Adrenal gland (tissue), 12 donors: Measurements from ENCODE around the gene PTPN5. TPM values are rescaled to one million over a fixed set of nuclear protein-coding genes. Genes with fewer than 3 reads are reported as not detected.
"Not testable (repeated sequence)": the region's sequence is repeated elsewhere in the genome, so short reads cannot be mapped to it uniquely, and the experiment has no call there.

Experiments
- DNase-seq, 7 donors: peaks; one replicate each; pipeline ENCODE4 v3.0.0-alpha.2; 2019 to 2020
- H3K27ac ChIP-seq, 5 donors: fragments of 200-600 bp; sonication (generic) in 4 of 5; 1 replicate in 3 of 5; 2 replicates in 2 of 5; pipeline versions ENCODE4 v1.5.1 to v1.8.0; 2016 to 2020; ENCODE audit warnings: mild to moderate bottlenecking in 1 of 5
- H3K27me3 ChIP-seq: fragments of 200-600 bp; 2 replicates; pipeline ENCODE4 v1.8.0; 2021
- H3K36me3 ChIP-seq, 2 donors: fragments of 200-600 bp; replicated peaks in 1 of 2; 1 replicate in 1 of 2; 2 replicates in 1 of 2; pipeline versions ENCODE4 v1.5.1 to v1.8.0; 2018 to 2022
- H3K4me1 ChIP-seq, 2 donors: fragments of 200-600 bp; replicated peaks in 1 of 2; 1 replicate in 1 of 2; 2 replicates in 1 of 2; pipeline versions ENCODE4 v1.5.1 to v1.8.0; 2018 to 2021
- H3K4me3 ChIP-seq, 4 donors: fragments of 200-600 bp; sonication (generic) in 3 of 4; one replicate each; pipeline ENCODE4 v1.5.1; 2016 to 2018
- H3K9me3 ChIP-seq, 3 donors: fragments of 200-600 bp; sonication (generic) in 1 of 3; replicated peaks in 1 of 3; 1 replicate in 2 of 3; 2 replicates in 1 of 3; pipeline versions ENCODE4 v1.5.1 to v1.8.0; 2016 to 2021
- POLR2A ChIP-seq, 2 donors: fragments of 450-650 bp; IDR thresholded peaks; one replicate each; pipeline ENCODE4 v1.6.1; 2017; ENCODE audit warnings: antibody characterized with exemption in 2 of 2, mild to moderate bottlenecking in 2 of 2, moderate library complexity in 1 of 2
- WGBS, 4 donors: extraction: QIAGEN DNeasy Blood & Tissue Kit in 2 of 4; methylation state at CpG; one replicate each; pipeline versions ENCODE4 v1.1.5 to v1.1.7; 2013 to 2017; 5-methylcytosine and 5-hydroxymethylcytosine counted together
- intact Hi-C, 2 donors: fragments of 100-400 bp; cut with DNase I; formaldehyde crosslinking; loops; one replicate each; pipeline versions ENCODE4 v1.14.1 to v1.15.0; 2022 to 2023
- polyA plus RNA-seq, 3 donors: library from polyadenylated mRNA; stranded (reverse); fragments of 200-250 nt in 2 of 3; fragments of 350-450 nt in 1 of 3; fragmentation: Illumina TruSeq in 1 of 3; extraction: RNeasy Lipid Tissue Mini Kit (QIAGEN cat#74804) in 1 of 3; gene quantifications; one replicate each; pipeline ENCODE4 v1.2.3, GENCODE V29; 2013 to 2014
- total RNA-seq, 9 donors: library from RNA; depleted of rRNA in 4 of 9; stranded (reverse); fragments of >200 nt in 4 of 9; fragments of 120-200 nt in 1 of 9; fragmentation: NEBNext Ultra II Directional in 1 of 9; extraction: Animal tissue kit (Norgen Biotek cat#: 25700) in 1 of 9; gene quantifications; one replicate each; pipeline versions ENCODE4 v1.1.0 to v1.2.4, GENCODE V29; 2013 to 2023
- TF ChIP-seq, protein P1 (sequence below), 6 experiments: fragments of 450-650 bp in 4 of 6; fragments of 200-600 bp in 2 of 6; sonication (generic) in 1 of 6; IDR thresholded peaks; 1 replicate in 5 of 6; 2 replicates in 1 of 6; pipeline versions ENCODE4 v1.5.1 to v1.8.0; 2016 to 2021; ENCODE audit warnings: antibody characterized with exemption in 6 of 6, mild to moderate bottlenecking in 2 of 6, moderate library complexity in 1 of 6
- donor health status: healthy with polysubstance abuse.
- donor health status: Bipolar disorder and iron deficiency.
- donor health status: DM: yes; HTN: yes; CAD: no.
- donor health status: DM: no; HTN: no; CAD: no.
- donor health status: DM: no; HTN: no; CAD: no.
- donor health status: DM: yes; HTN: yes; CAD: no.

Gene PTPN5
- total and polyA plus RNA-seq, 12 donors = 0.06 to 1.3 (median 0.28) TPM; not detected in 2

DNA sequence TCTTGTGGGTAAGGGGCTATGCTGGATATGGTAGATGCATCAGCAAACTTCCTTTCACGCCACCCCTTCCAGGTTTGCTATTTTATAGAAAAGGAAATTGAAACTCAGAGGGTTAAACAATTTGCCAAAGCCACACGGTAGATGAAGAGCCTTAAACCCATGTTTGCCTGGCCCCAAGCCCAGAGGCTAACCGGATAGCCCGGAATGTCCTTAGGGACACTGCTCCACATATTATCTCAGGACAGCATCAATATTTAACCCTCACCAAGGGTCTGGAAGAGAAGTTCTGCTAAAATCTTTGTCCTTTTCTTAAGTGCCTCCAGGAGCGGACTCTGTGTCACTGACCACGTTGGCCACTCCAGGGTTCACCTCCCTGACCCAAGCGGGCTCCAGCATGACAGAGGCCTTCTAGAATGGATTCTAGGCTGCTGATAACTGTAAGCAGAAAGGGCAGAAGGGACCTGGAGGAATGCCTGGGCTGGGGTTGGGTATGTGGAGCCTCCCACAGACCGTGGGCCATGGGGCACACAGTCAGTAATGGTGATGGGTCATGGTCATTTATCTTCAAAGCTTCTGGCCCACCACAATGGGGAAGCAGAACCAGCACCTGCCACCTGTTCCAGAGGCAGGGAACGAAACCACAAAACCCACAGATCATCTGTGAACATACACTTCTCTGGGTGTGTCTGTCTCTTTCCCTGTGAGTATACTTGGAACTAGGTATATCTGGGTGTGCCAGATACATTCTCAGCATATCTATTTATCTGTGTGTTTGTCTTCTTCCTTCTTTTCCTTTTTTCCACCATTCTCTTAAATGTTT, 98.4 kb downstream of the PTPN5 start:
- H3K9me3 ChIP-seq = no peaks in the 10 kb centered on the region
- H3K36me3 ChIP-seq = no peaks in the 10 kb centered on the region
- H3K4me3 ChIP-seq = no peak overlapping the region
- WGBS, 4 donors = 57 to 68% (median 64%) methylated on average over 8 to 9 of the region's 9 CpGs
- no peak for TF ChIP-seq POLR2A (IDR thresholded peaks at IDR 0.05)
- TF ChIP-seq, protein P1, sequence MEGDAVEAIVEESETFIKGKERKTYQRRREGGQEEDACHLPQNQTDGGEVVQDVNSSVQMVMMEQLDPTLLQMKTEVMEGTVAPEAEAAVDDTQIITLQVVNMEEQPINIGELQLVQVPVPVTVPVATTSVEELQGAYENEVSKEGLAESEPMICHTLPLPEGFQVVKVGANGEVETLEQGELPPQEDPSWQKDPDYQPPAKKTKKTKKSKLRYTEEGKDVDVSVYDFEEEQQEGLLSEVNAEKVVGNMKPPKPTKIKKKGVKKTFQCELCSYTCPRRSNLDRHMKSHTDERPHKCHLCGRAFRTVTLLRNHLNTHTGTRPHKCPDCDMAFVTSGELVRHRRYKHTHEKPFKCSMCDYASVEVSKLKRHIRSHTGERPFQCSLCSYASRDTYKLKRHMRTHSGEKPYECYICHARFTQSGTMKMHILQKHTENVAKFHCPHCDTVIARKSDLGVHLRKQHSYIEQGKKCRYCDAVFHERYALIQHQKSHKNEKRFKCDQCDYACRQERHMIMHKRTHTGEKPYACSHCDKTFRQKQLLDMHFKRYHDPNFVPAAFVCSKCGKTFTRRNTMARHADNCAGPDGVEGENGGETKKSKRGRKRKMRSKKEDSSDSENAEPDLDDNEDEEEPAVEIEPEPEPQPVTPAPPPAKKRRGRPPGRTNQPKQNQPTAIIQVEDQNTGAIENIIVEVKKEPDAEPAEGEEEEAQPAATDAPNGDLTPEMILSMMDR (IDR thresholded peaks at IDR 0.05) = no peak
- intact Hi-C loops = no loop called here
- H3K27ac ChIP-seq = no peak overlapping the region
- DNase-seq = no peak
- H3K27me3 ChIP-seq = no peaks in the 10 kb centered on the region
- H3K4me1 ChIP-seq = no peaks in the 10 kb centered on the region

DNA sequence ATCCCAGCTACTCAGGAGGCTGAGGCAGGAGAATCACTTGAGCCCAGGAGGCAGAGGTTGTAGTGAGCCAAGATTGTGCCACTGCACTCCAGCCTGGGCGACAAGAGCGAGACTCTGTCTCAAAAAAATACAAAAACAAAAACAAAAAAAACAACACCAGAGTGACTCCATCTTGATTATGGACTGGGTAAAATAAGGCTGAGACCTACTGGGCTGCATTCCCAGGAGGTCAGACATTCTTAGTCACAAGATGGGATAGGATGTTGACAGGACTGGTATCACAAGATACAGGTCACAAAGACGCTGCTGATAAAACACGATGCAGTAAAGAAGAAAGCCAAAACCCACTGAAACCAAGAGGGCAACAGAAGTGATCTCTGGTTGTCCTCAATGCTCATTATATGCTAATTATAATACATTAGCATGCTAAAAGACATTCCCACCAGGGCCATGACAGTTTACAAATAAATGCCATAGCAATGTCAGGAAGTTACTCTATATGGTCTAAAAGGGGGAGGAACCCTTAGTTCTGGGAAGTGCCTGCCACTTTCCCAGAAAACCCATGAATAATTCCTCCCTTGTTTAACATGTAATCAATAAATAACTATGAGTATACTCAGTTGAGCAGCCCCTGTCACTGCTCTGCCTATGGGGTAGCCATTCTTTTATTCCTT, 100.0 kb downstream of the PTPN5 start:
- DNase-seq, intact Hi-C loops, H3K4me1 ChIP-seq, H3K27me3 ChIP-seq, H3K36me3 ChIP-seq, H3K9me3 ChIP-seq, H3K4me3 ChIP-seq, H3K27ac ChIP-seq: not testable (repeated sequence)
- WGBS, 4 donors = 62 to 78% (median 67%) methylated on average over 4 of the region's 4 CpGs

DNA sequence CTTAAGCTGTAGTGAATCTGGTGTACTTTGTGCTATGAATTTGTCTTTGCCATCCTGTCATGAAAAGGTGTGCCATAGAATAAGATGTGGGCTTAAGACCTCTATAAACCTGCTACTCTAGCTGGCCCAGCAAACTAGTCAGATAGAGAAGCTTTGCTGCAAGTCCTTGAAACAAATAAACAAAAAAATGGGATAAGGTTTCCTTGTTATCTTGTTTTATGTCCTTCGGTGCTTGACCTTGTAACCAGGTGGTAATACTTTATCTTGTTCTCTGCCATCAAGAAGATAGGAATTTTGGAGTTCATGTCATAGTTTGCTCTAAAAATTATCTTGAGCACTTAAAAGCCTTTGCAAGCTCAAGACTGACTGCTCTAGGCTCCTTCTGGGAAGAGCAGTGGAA, 107.3 kb downstream of the PTPN5 start:
- Histone ChIP-seq H3K27ac (no peak overlapping the region), H3K36me3 (no peaks in the 10 kb centered on the region), H3K9me3 (no peaks in the 10 kb centered on the region), H3K4me1 (no peaks in the 10 kb centered on the region), H3K27me3 (no peaks in the 10 kb centered on the region), H3K4me3 (no peak overlapping the region)
- TF ChIP-seq POLR2A (IDR thresholded peaks at IDR 0.05) = no peak
- TF ChIP-seq, protein P1 (IDR thresholded peaks at IDR 0.05) = no peak
- WGBS, 4 donors = 23 to 61% (median 41%) methylated on average over 1 of the region's 1 CpG
- intact Hi-C loops = no loop called here
- DNase-seq = no peak

DNA sequence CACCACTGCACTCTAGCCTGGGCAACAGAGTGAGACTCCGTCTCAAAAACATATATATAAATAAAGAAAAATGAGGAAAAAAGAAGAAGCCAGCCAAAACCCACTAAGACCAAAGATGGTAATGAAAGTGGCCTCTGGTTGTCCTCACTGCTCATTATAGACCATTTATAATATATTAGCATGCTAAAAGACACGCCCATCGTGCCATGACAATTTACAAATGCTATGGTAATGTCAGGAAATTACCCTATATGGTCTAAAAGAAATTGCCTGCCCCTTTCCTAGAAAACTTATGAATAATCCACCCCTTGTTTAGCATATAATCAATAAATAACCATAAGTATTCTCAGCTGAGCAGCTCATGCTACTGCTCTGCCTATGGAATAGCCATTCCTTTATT, 109.1 kb downstream of the PTPN5 start:
- no peaks in the 10 kb centered on the region for H3K27me3 ChIP-seq
- H3K27ac ChIP-seq = no peak overlapping the region
- 88 to 98% (median 97%) methylated on average over 3 of the region's 3 CpGs for WGBS, 4 donors
- no peaks in the 10 kb centered on the region for H3K4me1 ChIP-seq
- no peaks in the 10 kb centered on the region for H3K36me3 ChIP-seq
- H3K4me3 ChIP-seq = no peak overlapping the region
- H3K9me3 ChIP-seq = no peaks in the 10 kb centered on the region
- intact Hi-C loops = no loop called here
- no peak for DNase-seq
- TF ChIP-seq, protein P1 (IDR thresholded peaks at IDR 0.05) = no peak
- no peak for TF ChIP-seq POLR2A (IDR thresholded peaks at IDR 0.05)

DNA sequence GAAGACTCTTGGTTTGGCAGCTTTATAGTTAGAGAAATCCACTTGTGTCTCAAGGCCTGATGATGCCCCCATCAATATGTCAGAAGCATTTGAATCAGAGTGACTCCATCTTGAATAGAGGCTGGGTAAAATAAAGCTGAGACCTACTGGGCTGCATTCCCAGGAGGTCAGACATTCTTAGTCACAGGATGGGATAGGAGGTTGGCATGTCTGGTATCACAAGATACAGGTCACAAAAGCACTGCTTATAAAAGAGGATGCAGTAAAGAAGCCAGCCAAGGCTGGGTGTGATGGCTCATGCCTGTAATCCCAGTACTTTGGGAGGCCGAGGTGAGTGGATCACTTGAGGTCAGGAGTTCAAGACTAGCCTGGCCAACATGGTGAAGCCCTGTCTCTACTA, 109.6 kb downstream of the PTPN5 start:
- H3K4me1 ChIP-seq, intact Hi-C loops: not testable (repeated sequence)

More for the DNA sequence above, 109.6 kb downstream of the PTPN5 start:
- H3K9me3 ChIP-seq, H3K4me3 ChIP-seq, H3K27ac ChIP-seq, H3K27me3 ChIP-seq, H3K36me3 ChIP-seq: not testable (repeated sequence)
- WGBS, 4 donors = 33 to 47% (median 44%) methylated on average over 1 of the region's 1 CpG
- DNase-seq = peak in 1 of 7 donors; percentile 13

Other genes with a start within 250 kb of the PTPN5 start
- gene UEVLD, start 203.1 kb downstream of the PTPN5 start, total RNA-seq = 10 to 100 TPM in 8 of 9 donors, 1 to 10 TPM in 1; 9.6 to 32.8 (median 25.9) TPM
- 10 to 100 TPM in 1 of 3 donors, 1 to 10 TPM in 2; 4.1 to 29.4 (median 6.0) TPM for gene UEVLD, start 203.1 kb downstream of the PTPN5 start, polyA plus RNA-seq
- 10 to 100 TPM in 2 of 9 donors, 1 to 10 TPM in 4, under 1 TPM in 1, not detected in 2; 0.55 to 17.3 (median 3.7) TPM for gene MISFA, start 192.0 kb downstream of the PTPN5 start, total RNA-seq
- 1 to 10 TPM; 1.8 to 8.7 (median 3.7) TPM for gene MISFA, start 192.0 kb downstream of the PTPN5 start, polyA plus RNA-seq
- 10 to 100 TPM; 11.1 to 36.8 (median 18.7) TPM for gene SPTY2D1, start 157.5 kb downstream of the PTPN5 start, total RNA-seq
- 10 to 100 TPM in 1 of 3 donors, 1 to 10 TPM in 2; 2.5 to 44.5 (median 3.1) TPM for gene SPTY2D1, start 157.5 kb downstream of the PTPN5 start, polyA plus RNA-seq
- 10 to 100 TPM in 3 of 9 donors, 1 to 10 TPM in 6; 3.7 to 22.7 (median 9.3) TPM for gene TMEM86A, start 93.0 kb downstream of the PTPN5 start, total RNA-seq
- gene TMEM86A, start 93.0 kb downstream of the PTPN5 start, polyA plus RNA-seq = 1 to 10 TPM; 1.8 to 3.2 (median 3.2) TPM
- gene IGSF22, start 65.6 kb downstream of the PTPN5 start, total RNA-seq = 1 to 10 TPM in 4 of 9 donors, under 1 TPM in 2, not detected in 3; 0.10 to 2.0 (median 1.2) TPM
- under 1 TPM; 0.27 to 0.97 (median 0.44) TPM for gene IGSF22, start 65.6 kb downstream of the PTPN5 start, polyA plus RNA-seq
- gene MRGPRX1, start 147.6 kb upstream of the PTPN5 start, total RNA-seq = not detected
- not detected for gene MRGPRX1, start 147.6 kb upstream of the PTPN5 start, polyA plus RNA-seq